ENCODE measurements around the gene TRANK1. TPM values are rescaled to one million over a fixed set of nuclear protein-coding genes. Genes with fewer than 3 reads are reported as not detected.

The TRANK1 gene
- total RNA-seq, 1 experiment from 2014 or later = 0.58 TPM

DNA sequence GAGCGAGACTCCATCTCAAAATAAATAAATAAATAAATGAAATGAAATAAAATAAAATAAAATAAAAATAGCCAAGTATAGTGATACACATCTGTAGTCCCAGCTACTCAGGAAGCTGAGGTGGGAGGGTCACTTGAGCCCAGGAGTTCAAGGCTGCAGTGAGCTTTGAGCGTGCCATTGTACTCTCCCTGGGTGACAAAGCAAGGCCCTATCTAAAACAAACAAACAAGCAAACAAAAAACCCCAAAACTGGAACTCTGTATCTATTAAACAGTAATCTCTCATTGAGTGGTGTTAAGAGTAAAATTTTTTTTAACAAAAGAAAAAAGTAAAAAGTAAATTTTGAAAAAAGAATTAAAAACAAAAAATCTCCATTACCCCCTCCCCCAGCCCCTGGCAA, 27.3 kb upstream of the TRANK1 start:
- POLR2A ChIA-PET (ENCODE audit: unreplicated experiment) = no interaction called here

DNA sequence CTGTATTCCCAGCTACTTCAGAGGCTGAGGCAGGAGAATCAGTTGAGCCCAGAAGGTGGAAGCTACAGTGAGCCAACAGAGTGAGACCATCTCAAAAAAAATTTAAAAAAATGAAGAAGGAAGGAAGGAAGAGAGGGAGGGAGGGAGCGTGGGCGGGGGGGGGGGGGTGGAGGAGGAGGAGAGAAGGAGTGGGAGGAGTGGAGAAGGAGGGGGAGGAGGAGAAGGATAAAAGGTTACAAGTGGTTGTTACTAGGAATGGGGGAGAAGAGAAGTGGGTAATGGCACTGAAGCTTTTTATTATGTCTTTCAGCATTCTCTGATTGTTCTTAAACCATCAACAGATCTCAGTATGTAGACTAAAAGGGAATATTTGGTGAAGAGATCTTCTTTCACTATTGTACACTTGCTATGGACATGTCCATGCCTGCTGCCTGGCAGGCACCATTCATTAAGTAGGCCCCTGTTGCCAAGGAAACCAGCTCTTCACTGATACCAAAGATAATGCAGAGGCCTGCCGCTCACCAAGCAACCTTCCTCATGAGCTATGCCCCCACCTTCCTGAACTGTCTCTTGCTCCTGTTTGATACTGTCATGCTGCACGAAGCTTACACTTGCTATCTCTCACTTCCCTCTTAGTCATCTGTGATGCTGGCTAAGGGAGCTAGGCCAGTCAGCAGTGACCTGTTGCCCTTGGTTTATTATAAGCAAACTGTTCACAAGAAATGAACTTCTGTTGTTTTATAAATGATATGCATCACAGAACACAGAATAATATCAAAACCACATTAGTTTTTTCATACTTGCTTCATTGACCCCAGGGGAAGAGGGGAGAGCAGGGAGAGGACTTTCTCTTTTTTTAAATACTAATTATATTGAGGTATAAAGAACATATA, 24.9 kb upstream of the TRANK1 start:
- Histone ChIP-seq H3K9ac (ENCODE audit: low read length) (no peak overlapping the region), H3F3A (ENCODE audit: low read length, unreplicated experiment) (no peaks in the 10 kb centered on the region), H3K27me3 (ENCODE audit: low read length) (no peaks in the 10 kb centered on the region), H3K27ac (ENCODE audit: low read length) (no peak overlapping the region), H3K9me3 (ENCODE audit: low read length) (no peaks in the 10 kb centered on the region), H3K9me2 (replicated peaks; ENCODE audit: low read length) (no peaks in the 10 kb centered on the region), H3K4me3 (ENCODE audit: low read length) (no peak overlapping the region), H3K36me3 (ENCODE audit: low read depth, low read length) (no peaks in the 10 kb centered on the region), H3K4me2 (ENCODE audit: low read length) (no peak overlapping the region), H3K79me2 (ENCODE audit: low read length) (no peaks in the 10 kb centered on the region), H4K20me1 (ENCODE audit: low read length) (no peaks in the 10 kb centered on the region), H2AFZ (ENCODE audit: low read length) (no peak overlapping the region), H3K4me1 (ENCODE audit: insufficient read depth, low read length) (peaks cover 13% of the 10 kb centered on the region)
- ATAC-seq (peak; percentile 94), DNase-seq (peak; percentile 55)
- CTCF ChIA-PET = interaction anchor here (0.6 to 1.2 kb wide), 2 partner anchors 10 to 11 kb away, joined by 4 to 5 read pairs; no protein-coding TSS in a partner anchor
- TF ChIP-seq EZH2phosphoT487 (IDR thresholded peaks at IDR 0.05; ENCODE audit: borderline replicate concordance, low read length) (no peak), EZH2 (IDR thresholded peaks at IDR 0.05; ENCODE audit: low read length, unreplicated experiment) (no peak)
- TF ChIP-seq, protein P1, sequence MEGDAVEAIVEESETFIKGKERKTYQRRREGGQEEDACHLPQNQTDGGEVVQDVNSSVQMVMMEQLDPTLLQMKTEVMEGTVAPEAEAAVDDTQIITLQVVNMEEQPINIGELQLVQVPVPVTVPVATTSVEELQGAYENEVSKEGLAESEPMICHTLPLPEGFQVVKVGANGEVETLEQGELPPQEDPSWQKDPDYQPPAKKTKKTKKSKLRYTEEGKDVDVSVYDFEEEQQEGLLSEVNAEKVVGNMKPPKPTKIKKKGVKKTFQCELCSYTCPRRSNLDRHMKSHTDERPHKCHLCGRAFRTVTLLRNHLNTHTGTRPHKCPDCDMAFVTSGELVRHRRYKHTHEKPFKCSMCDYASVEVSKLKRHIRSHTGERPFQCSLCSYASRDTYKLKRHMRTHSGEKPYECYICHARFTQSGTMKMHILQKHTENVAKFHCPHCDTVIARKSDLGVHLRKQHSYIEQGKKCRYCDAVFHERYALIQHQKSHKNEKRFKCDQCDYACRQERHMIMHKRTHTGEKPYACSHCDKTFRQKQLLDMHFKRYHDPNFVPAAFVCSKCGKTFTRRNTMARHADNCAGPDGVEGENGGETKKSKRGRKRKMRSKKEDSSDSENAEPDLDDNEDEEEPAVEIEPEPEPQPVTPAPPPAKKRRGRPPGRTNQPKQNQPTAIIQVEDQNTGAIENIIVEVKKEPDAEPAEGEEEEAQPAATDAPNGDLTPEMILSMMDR (conservative IDR thresholded peaks at IDR 0.05; ENCODE audit: low read depth, low read length) = no peak
- intact Hi-C loops (cut with micrococcal nuclease) = no loop called here
- POLR2A ChIA-PET (ENCODE audit: unreplicated experiment) = no interaction called here
- BruUV-seq (replicated peaks) = no TSS peak

More for the DNA sequence above, 27.3 kb upstream of the TRANK1 start:
- CTCF ChIA-PET = no interaction called here
- Histone ChIP-seq H3K9me3 (ENCODE audit: low read length) (no peaks in the 10 kb centered on the region), H3K27ac (ENCODE audit: low read length) (no peak overlapping the region), H3K36me3 (ENCODE audit: low read depth, low read length) (no peaks in the 10 kb centered on the region), H3K79me2 (ENCODE audit: low read length) (no peaks in the 10 kb centered on the region), H3K27me3 (ENCODE audit: low read length) (no peaks in the 10 kb centered on the region), H3K4me2 (ENCODE audit: low read length) (no peak overlapping the region), H2AFZ (ENCODE audit: low read length) (no peak overlapping the region), H3K9me2 (replicated peaks; ENCODE audit: low read length) (no peaks in the 10 kb centered on the region), H3K4me1 (ENCODE audit: insufficient read depth, low read length) (peaks cover 3% of the 10 kb centered on the region; the same call in 1 of the 2 replicates), H3K9ac (ENCODE audit: low read length) (no peak overlapping the region), H4K20me1 (ENCODE audit: low read length) (no peaks in the 10 kb centered on the region), H3K4me3 (ENCODE audit: low read length) (no peak overlapping the region), H3F3A (ENCODE audit: low read length, unreplicated experiment) (no peaks in the 10 kb centered on the region)
- DNase-seq (no peak), ATAC-seq (no peak)
- no TSS peak for BruUV-seq (replicated peaks)
- intact Hi-C loops (cut with micrococcal nuclease) = no loop called here
- TF ChIP-seq, protein P1 (conservative IDR thresholded peaks at IDR 0.05; ENCODE audit: low read depth, low read length) = no peak
- no peak for TF ChIP-seq EZH2phosphoT487 (IDR thresholded peaks at IDR 0.05; ENCODE audit: borderline replicate concordance, low read length)

DNA sequence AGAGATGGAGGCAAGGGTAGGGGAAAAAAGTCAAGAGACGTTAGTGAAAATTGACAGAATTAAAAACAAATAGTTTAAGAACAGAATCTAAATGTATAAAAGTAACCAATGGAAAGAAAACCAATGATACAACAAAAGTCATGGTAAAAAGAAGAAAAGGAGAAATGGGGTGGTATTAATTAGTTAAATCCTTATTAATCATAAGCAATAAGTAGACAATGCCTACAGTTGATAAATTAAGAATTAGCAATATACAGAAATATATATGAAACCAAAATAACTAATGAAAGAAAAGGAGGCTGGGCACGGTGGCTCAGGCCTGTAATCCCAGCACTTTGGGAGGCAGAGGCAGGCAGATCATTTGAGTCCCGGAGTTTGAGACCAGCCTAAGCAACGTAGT, 24.2 kb upstream of the TRANK1 start:
- TF ChIP-seq, protein P1 (conservative IDR thresholded peaks at IDR 0.05; ENCODE audit: low read depth, low read length) = no peak
- no peak for TF ChIP-seq EZH2 (IDR thresholded peaks at IDR 0.05; ENCODE audit: low read length, unreplicated experiment)
- TF ChIP-seq EZH2phosphoT487 (IDR thresholded peaks at IDR 0.05; ENCODE audit: borderline replicate concordance, low read length) = no peak
- Histone ChIP-seq H3K36me3 (ENCODE audit: low read depth, low read length) (no peaks in the 10 kb centered on the region), H2AFZ (ENCODE audit: low read length) (no peak overlapping the region), H3K27ac (ENCODE audit: low read length) (no peak overlapping the region), H3K79me2 (ENCODE audit: low read length) (no peaks in the 10 kb centered on the region), H3K9ac (ENCODE audit: low read length) (no peak overlapping the region), H3K9me2 (replicated peaks; ENCODE audit: low read length) (no peaks in the 10 kb centered on the region), H3K4me2 (ENCODE audit: low read length) (no peak overlapping the region), H4K20me1 (ENCODE audit: low read length) (no peaks in the 10 kb centered on the region), H3K4me1 (ENCODE audit: insufficient read depth, low read length) (peaks cover 14% of the 10 kb centered on the region), H3K4me3 (ENCODE audit: low read length) (no peak overlapping the region), H3K27me3 (ENCODE audit: low read length) (no peaks in the 10 kb centered on the region), H3K9me3 (ENCODE audit: low read length) (no peaks in the 10 kb centered on the region), H3F3A (ENCODE audit: low read length, unreplicated experiment) (no peaks in the 10 kb centered on the region)
- DNase-seq (no peak), ATAC-seq (no peak)
- POLR2A ChIA-PET (ENCODE audit: unreplicated experiment) = no interaction called here
- no TSS peak for BruUV-seq (replicated peaks)
- CTCF ChIA-PET = no interaction called here
- intact Hi-C loops (cut with micrococcal nuclease) = no loop called here
